Suprapubic skin (tissue), 4 donors: ENCODE data around the gene CTNND2. TPM values are rescaled to one million over a fixed set of nuclear protein-coding genes. Genes with fewer than 3 reads are reported as not detected.

Source experiments
- DNase-seq, 2 donors: peaks; one replicate each; pipeline ENCODE4 v3.0.0-alpha.2; 2019; ENCODE audit warnings: low spot score in 2 of 2
- H3K27ac ChIP-seq: fragments of 200-600 bp; sonication (generic); one replicate; pipeline ENCODE4 v1.5.1; 2019
- H3K27me3 ChIP-seq: fragments of 200-600 bp; sonication (generic); one replicate; pipeline ENCODE4 v1.5.1; 2019
- H3K36me3 ChIP-seq: fragments of 200-600 bp; sonication (generic); one replicate; pipeline ENCODE4 v1.5.1; 2019
- H3K4me1 ChIP-seq: fragments of 200-600 bp; sonication (generic); one replicate; pipeline ENCODE4 v1.5.1; 2019
- H3K4me3 ChIP-seq: fragments of 200-600 bp; sonication (generic); one replicate; pipeline ENCODE4 v1.5.1; 2019; ENCODE audit warnings: mild to moderate bottlenecking
- H3K9me3 ChIP-seq: fragments of 200-600 bp; sonication (generic); one replicate; pipeline ENCODE4 v1.5.1; 2019
- EP300 ChIP-seq: sonication (generic); formaldehyde crosslinking; IDR thresholded peaks from one replicate; pipeline ENCODE4 v1.6.1; 2017; ENCODE audit warnings: antibody characterized with exemption
- POLR2A ChIP-seq, 2 donors: fragments of 450-650 bp; IDR thresholded peaks; one replicate each; pipeline ENCODE4 v1.6.1; 2017; ENCODE audit warnings: antibody characterized with exemption in 2 of 2, mild to moderate bottlenecking in 2 of 2, moderate library complexity in 2 of 2
- POLR2AphosphoS5 ChIP-seq, 3 donors: sonication (generic); formaldehyde crosslinking; IDR thresholded peaks; one replicate each; pipeline ENCODE4 v1.6.1; 2017; ENCODE audit warnings: antibody characterized with exemption in 3 of 3
- WGBS: methylation state at CpG from one replicate; pipeline ENCODE4 v1.1.5; 2018; 5-methylcytosine and 5-hydroxymethylcytosine counted together
- total RNA-seq, 4 donors: library from RNA; depleted of rRNA; stranded (reverse); fragments of >200 nt; gene quantifications; one replicate each; pipeline ENCODE4 v1.1.0, GENCODE V29; 2016
- TF ChIP-seq, protein P1 (sequence below), 2 donors: fragments of 200-600 bp in 1 of 2; fragments of 450-650 bp in 1 of 2; sonication (generic) in 1 of 2; IDR thresholded peaks; one replicate each; pipeline ENCODE4 v1.5.1; 2016 to 2019; ENCODE audit warnings: antibody characterized with exemption in 2 of 2, mild to moderate bottlenecking in 1 of 2, moderate library complexity in 1 of 2

The CTNND2 gene
- total RNA-seq, 4 donors from 2014 or later, result 0.40 to 3.8 (median 2.2) TPM

DNA sequence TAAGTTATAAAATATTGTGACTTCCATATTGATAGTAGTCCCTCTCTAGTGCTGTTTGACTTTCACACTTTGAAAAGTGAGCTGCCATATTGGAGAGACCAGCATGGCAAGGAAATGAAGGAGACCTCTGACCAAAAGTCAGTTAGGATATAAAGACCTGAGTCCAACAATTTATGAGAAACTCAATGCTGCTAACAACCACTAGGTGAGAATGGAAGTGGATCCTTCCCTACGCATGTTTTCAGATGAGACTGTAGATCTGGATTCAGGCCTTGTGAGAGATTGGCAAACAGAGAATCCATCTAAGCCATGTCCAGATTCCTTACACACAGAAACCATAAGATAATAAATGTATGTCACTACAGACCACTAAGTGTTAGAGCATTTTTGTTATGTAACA, 81.6 kb downstream of the CTNND2 start:
- WGBS, result 86% methylated on average over 1 of the region's 1 CpG
- H3K27me3 ChIP-seq, result no peaks in the 10 kb centered on the region
- H3K27ac ChIP-seq, result no peak overlapping the region
- peaks cover 3% of the 10 kb centered on the region for H3K9me3 ChIP-seq
- H3K4me3 ChIP-seq, result no peak overlapping the region
- DNase-seq, result no peak
- H3K4me1 ChIP-seq, result no peaks in the 10 kb centered on the region
- no peaks in the 10 kb centered on the region for H3K36me3 ChIP-seq
- TF ChIP-seq EP300, result no peak
- TF ChIP-seq POLR2A (IDR thresholded peaks at IDR 0.05), result no peak
- TF ChIP-seq, protein P1, sequence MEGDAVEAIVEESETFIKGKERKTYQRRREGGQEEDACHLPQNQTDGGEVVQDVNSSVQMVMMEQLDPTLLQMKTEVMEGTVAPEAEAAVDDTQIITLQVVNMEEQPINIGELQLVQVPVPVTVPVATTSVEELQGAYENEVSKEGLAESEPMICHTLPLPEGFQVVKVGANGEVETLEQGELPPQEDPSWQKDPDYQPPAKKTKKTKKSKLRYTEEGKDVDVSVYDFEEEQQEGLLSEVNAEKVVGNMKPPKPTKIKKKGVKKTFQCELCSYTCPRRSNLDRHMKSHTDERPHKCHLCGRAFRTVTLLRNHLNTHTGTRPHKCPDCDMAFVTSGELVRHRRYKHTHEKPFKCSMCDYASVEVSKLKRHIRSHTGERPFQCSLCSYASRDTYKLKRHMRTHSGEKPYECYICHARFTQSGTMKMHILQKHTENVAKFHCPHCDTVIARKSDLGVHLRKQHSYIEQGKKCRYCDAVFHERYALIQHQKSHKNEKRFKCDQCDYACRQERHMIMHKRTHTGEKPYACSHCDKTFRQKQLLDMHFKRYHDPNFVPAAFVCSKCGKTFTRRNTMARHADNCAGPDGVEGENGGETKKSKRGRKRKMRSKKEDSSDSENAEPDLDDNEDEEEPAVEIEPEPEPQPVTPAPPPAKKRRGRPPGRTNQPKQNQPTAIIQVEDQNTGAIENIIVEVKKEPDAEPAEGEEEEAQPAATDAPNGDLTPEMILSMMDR (IDR thresholded peaks at IDR 0.05), result no peak
- TF ChIP-seq POLR2AphosphoS5 (IDR thresholded peaks at IDR 0.05), result no peak

DNA sequence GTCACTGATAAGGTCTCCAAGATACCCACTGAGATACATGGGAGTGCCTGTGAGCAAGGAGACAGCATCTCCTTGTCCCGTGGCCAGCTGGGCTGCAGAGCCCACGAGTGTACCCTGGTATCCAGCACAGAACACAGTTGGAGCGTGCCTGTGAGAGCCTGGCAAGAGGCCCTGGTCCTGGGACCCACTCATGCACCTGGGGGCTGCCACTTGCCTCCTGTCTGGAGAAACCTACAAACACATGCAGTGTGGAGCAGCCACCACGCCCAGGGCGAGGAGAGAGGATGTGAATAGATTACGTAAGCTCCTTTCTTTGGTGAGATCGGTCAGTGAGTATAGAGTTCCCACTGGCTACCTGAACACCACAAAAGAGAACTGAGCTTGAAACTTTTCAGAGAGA, 88.3 kb downstream of the CTNND2 start:
- no peaks in the 10 kb centered on the region for H3K36me3 ChIP-seq
- TF ChIP-seq EP300, result no peak
- no peak for TF ChIP-seq POLR2A (IDR thresholded peaks at IDR 0.05)
- TF ChIP-seq POLR2AphosphoS5 (IDR thresholded peaks at IDR 0.05), result no peak
- TF ChIP-seq, protein P1 (IDR thresholded peaks at IDR 0.05), result no peak
- DNase-seq, result no peak
- H3K27ac ChIP-seq, result no peak overlapping the region
- H3K4me3 ChIP-seq, result no peak overlapping the region
- H3K27me3 ChIP-seq, result no peaks in the 10 kb centered on the region
- H3K4me1 ChIP-seq, result no peaks in the 10 kb centered on the region
- WGBS, result 75% methylated on average over 6 of the region's 7 CpGs
- no peaks in the 10 kb centered on the region for H3K9me3 ChIP-seq

DNA sequence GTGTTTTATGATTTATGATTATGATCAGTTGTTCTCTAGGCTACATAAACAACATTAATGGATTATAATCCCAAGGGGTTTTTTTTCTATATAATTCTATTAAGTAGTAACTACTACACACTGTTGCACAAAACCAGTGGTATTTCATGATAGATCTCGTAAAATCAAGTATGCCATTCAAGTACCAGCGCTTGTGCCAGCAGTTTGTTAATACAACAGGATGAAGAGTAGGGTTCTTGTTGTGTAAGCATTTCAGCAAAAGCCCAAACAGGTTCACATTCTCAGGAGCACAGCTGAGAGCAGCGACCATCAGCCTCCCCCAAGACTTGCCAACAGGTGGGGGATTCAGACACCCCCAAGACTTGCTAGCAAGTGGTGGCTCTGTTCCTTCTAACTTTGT, 88.8 kb downstream of the CTNND2 start:
- WGBS, result 84% methylated on average over 3 of the region's 3 CpGs
- Histone ChIP-seq H3K4me1 (no peaks in the 10 kb centered on the region), H3K27me3 (no peaks in the 10 kb centered on the region), H3K36me3 (no peaks in the 10 kb centered on the region), H3K9me3 (no peaks in the 10 kb centered on the region), H3K4me3 (no peak overlapping the region), H3K27ac (no peak overlapping the region)
- TF ChIP-seq, protein P1 (IDR thresholded peaks at IDR 0.05), result no peak
- TF ChIP-seq EP300 (no peak), POLR2AphosphoS5 (IDR thresholded peaks at IDR 0.05) (no peak), POLR2A (IDR thresholded peaks at IDR 0.05) (no peak)
- DNase-seq, result no peak

DNA sequence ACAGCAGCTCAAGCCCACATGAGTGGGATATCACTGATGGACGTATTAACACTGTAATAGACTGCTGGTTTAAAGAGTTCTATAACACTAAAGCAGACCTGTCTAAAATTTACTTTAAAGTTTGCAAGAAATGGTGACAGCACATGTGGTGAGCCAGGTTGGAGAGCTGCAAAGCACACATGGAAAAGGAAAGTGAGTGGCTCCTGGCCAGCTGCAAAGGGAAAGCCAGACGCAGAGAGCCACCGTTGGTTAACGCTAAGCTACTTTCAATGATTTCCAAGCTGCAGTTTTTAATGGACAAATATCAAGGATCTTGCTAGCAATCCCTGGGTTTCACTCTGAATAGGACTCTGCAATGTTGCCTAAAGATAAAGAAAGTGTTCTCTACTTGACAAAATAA, 89.9 kb downstream of the CTNND2 start:
- DNase-seq, result no peak
- Histone ChIP-seq H3K4me3 (no peak overlapping the region), H3K27me3 (no peaks in the 10 kb centered on the region), H3K27ac (no peak overlapping the region), H3K36me3 (no peaks in the 10 kb centered on the region), H3K9me3 (no peaks in the 10 kb centered on the region), H3K4me1 (no peaks in the 10 kb centered on the region)
- no peak for TF ChIP-seq EP300
- TF ChIP-seq POLR2AphosphoS5 (IDR thresholded peaks at IDR 0.05), result no peak
- TF ChIP-seq, protein P1 (IDR thresholded peaks at IDR 0.05), result no peak
- TF ChIP-seq POLR2A (IDR thresholded peaks at IDR 0.05), result no peak
- WGBS, result 64% methylated on average over 4 of the region's 4 CpGs

DNA sequence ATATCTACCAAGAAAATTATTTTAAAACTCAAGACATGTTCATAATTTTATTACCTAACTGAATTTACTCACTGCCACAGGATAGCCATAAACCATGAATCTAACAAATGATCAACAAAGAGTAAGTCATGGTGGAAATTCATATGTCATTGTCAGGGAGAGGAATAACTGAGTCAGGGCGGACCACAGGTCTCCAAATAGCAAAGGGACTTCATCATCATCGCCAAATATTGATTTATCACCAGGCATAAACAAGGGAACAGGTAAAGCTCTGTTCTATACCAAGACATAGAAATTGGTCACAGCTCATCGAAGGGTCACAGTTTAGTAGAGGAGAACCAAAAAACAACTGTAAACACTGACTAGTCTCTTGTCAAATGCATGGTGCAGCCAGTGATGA, 94.8 kb downstream of the CTNND2 start:
- H3K27ac ChIP-seq, result no peak overlapping the region
- no peaks in the 10 kb centered on the region for H3K27me3 ChIP-seq
- DNase-seq, result no peak
- H3K36me3 ChIP-seq, result no peaks in the 10 kb centered on the region
- 68% methylated on average over 3 of the region's 3 CpGs for WGBS
- TF ChIP-seq POLR2A (IDR thresholded peaks at IDR 0.05) (no peak), EP300 (no peak), POLR2AphosphoS5 (IDR thresholded peaks at IDR 0.05) (no peak)
- TF ChIP-seq, protein P1 (IDR thresholded peaks at IDR 0.05), result no peak
- H3K4me3 ChIP-seq, result no peak overlapping the region
- no peaks in the 10 kb centered on the region for H3K4me1 ChIP-seq
- H3K9me3 ChIP-seq, result no peaks in the 10 kb centered on the region
